Measurements from ENCODE around the gene CLPTM1. TPM values are rescaled to one million over a fixed set of nuclear protein-coding genes. Genes with fewer than 3 reads are reported as not detected.

The CLPTM1 gene
- total and polyA plus RNA-seq, 9 of the 15 experiments (the other 6 are each of a cell fraction or from before 2014, with no cell fraction given) = 0.37 to 96.0 (median 27.5) TPM

DNA sequence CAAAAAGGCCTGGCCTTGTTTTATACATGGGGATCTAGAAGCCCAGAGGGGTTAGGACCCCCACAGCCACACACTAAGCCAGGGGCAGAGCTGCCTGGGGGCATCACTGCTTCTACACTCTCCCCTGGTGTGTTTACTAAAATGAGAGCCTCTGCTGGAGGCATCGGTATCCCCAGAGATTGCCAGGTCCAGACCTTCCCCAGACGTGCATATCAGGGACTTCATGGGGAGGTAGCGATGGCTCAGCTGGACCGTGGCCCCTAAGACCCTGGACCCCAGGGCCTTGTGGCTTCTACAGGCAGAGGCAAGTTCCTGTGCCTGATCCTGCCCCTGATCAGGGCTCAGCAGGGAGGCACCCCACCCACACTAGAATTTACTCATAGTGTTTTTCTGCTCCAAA, 13.5 kb downstream of the CLPTM1 start:
- Histone ChIP-seq H3K36me3 (ENCODE audit: control insufficient read depth, insufficient read depth, low read length) (peaks cover 51% of the 10 kb centered on the region; the same call in 2 of the 3 replicates), H2AFZ (ENCODE audit: low read depth, low read length) (no peak overlapping the region), H3K9me3 (replicated peaks; ENCODE audit: control insufficient read depth, insufficient read depth, low read depth, low read length) (no peaks in the 10 kb centered on the region), H3K9ac (ENCODE audit: insufficient read depth in 1 of 2, low read depth in 2 of 2, low read length in 2 of 2) (no peak overlapping the region), H3K27ac (ENCODE audit: extremely low read depth, low read depth, low read length) (no peak overlapping the region), H3K9me1 (ENCODE audit: control insufficient read depth, insufficient read depth, low read length) (no peaks in the 10 kb centered on the region), H3K4me2 (ENCODE audit: insufficient read depth, low read length) (no peak overlapping the region), H3K79me2 (ENCODE audit: control insufficient read depth, insufficient read depth, low read length) (peaks cover 3% of the 10 kb centered on the region; the same call in 1 of the 3 replicates), H4K20me1 (replicated peaks; ENCODE audit: control insufficient read depth, insufficient read depth, low read length) (no peaks in the 10 kb centered on the region), H3K4me3 (no peak overlapping the region), H3K27me3 (ENCODE audit: control insufficient read depth in 2 of 2, insufficient read depth in 2 of 2, low read length in 2 of 2) (no peaks in the 10 kb centered on the region), H3K4me1 (replicated peaks in 1 of 2; ENCODE audit: control insufficient read depth in 2 of 2, insufficient read depth in 2 of 2, low read length in 2 of 2) (peaks cover 0 to 5% of the 10 kb centered on the region in 2 experiments; a peak in 1 of 5 replicates)
- FAIRE-seq (no peak), DNase-seq (ENCODE audit: extremely low read depth in 1 of 4, low spot score in 3 of 4) (no peak), ATAC-seq (no peak)
- CTCF ChIA-PET (ENCODE audit: low intra/inter-chr PET ratio) = no interaction called here
- in situ Hi-C loops (cut with MboI) (no loop called here), intact Hi-C loops (cut with micrococcal nuclease) (no loop called here)
- no TSS peak for BruUV-seq (replicated peaks)
- POLR2A ChIA-PET = interaction anchor here (0.6 to 1.0 kb wide), 3 partner anchors 8 to 75 kb away, joined by 3 read pairs; no protein-coding TSS in a partner anchor
- WGBS (ENCODE audit: insufficient coverage, low coverage, missing lambda C conversion rate) = 58% methylated on average over 2 of the region's 4 CpGs
- no peak for TF ChIP-seq FOS (IDR thresholded peaks at IDR 0.05; ENCODE audit: extremely low read depth, insufficient read length)
- TF ChIP-seq GABPA (tag; conservative IDR thresholded peaks at IDR 0.05; ENCODE audit: low read depth) = no peak
- no peak for TF ChIP-seq ZC3H11A (IDR thresholded peaks at IDR 0.05; ENCODE audit: low read depth, low read length)
- TF ChIP-seq ZBTB17 (CRISPR knock-in tag; IDR thresholded peaks at IDR 0.05) = no peak
- TF ChIP-seq SRSF3 (IDR thresholded peaks at IDR 0.05; ENCODE audit: insufficient read depth, low read length) = no peak
- TF ChIP-seq, protein P1, sequence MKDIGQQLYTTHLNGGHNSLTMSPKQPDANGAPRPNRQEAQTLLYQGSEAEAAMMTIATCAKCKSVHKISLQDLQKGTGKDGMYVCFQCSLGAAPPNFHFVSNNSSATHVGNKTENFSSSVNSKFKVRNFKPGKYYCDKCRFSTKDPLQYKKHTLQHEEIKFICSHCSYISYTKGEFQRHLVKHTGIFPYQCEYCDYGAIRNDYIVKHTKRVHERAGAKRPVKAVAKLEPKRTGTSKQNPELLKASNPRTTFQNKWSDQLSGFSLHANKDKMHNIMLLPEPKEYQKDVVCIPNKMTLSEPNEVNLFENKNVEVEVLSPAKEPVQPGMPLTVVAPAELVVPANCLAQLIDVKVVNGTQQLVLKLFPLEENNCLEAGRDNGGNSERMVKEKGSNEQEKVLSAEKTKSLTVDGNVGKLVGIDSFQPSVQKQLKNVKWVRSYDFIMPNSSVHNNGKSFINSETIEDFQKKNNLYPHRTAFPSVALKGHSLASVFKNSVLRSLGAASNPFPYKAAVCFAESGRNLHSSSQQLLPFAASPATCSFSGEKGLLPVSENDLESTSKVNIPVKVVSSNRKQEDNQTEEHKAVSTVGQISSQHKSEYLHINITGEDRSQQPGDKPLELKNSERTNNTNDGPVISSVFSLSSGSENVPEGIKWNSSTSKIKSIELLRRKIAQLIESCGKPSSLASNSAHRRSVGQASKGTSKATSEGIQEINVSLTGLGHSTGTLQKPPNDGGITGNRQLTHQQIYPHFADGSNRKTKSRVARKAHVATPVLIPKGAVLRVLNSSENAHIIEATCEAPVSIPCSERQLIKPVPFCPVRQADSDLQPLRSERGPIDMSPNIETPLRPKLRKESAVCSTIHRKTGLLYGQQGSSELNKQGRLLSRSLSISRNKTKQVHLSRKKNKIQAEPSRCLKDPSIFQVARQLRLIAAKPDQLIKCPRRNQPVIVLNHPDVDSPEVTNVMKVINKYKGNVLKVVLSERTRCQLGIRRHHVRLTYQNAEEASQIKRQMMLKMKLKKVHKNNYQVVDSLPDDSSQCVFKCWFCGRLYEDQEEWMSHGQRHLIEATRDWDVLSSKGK (CRISPR knock-in tag; IDR thresholded peaks at IDR 0.05) = no peak
- no peak for TF ChIP-seq CHCHD3 (CRISPR knock-in tag; IDR thresholded peaks at IDR 0.05)
- TF ChIP-seq COPS2 (conservative IDR thresholded peaks at IDR 0.05) = no peak
- TF ChIP-seq, protein P2, sequence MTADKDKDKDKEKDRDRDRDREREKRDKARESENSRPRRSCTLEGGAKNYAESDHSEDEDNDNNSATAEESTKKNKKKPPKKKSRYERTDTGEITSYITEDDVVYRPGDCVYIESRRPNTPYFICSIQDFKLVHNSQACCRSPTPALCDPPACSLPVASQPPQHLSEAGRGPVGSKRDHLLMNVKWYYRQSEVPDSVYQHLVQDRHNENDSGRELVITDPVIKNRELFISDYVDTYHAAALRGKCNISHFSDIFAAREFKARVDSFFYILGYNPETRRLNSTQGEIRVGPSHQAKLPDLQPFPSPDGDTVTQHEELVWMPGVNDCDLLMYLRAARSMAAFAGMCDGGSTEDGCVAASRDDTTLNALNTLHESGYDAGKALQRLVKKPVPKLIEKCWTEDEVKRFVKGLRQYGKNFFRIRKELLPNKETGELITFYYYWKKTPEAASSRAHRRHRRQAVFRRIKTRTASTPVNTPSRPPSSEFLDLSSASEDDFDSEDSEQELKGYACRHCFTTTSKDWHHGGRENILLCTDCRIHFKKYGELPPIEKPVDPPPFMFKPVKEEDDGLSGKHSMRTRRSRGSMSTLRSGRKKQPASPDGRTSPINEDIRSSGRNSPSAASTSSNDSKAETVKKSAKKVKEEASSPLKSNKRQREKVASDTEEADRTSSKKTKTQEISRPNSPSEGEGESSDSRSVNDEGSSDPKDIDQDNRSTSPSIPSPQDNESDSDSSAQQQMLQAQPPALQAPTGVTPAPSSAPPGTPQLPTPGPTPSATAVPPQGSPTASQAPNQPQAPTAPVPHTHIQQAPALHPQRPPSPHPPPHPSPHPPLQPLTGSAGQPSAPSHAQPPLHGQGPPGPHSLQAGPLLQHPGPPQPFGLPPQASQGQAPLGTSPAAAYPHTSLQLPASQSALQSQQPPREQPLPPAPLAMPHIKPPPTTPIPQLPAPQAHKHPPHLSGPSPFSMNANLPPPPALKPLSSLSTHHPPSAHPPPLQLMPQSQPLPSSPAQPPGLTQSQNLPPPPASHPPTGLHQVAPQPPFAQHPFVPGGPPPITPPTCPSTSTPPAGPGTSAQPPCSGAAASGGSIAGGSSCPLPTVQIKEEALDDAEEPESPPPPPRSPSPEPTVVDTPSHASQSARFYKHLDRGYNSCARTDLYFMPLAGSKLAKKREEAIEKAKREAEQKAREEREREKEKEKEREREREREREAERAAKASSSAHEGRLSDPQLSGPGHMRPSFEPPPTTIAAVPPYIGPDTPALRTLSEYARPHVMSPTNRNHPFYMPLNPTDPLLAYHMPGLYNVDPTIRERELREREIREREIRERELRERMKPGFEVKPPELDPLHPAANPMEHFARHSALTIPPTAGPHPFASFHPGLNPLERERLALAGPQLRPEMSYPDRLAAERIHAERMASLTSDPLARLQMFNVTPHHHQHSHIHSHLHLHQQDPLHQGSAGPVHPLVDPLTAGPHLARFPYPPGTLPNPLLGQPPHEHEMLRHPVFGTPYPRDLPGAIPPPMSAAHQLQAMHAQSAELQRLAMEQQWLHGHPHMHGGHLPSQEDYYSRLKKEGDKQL (CRISPR knock-in tag; IDR thresholded peaks at IDR 0.05; ENCODE audit: borderline replicate concordance) = no peak
- no peak for TF ChIP-seq NFYB (IDR thresholded peaks at IDR 0.05; ENCODE audit: extremely low read depth, insufficient read length)
- no peak for TF ChIP-seq FOXP1 (CRISPR knock-in tag; IDR thresholded peaks at IDR 0.05)
- no peak for TF ChIP-seq MXI1 (IDR thresholded peaks at IDR 0.05; ENCODE audit: low read depth, low read length)

Measured in K562 (cell line).